ENCODE measurements around the gene SH3BP4.

The SH3BP4 gene

GRCh38 chr2:234986390-234986789 is 34.6 kb downstream of the SH3BP4 start:
- no peak for DNase-seq

- DNase-seq, result no peak
Measured at GRCh38 chr2:234986876-234987720, 35.3 kb downstream of the SH3BP4 start.

GRCh38 chr2:234987754-234988153 is 35.9 kb downstream of the SH3BP4 start:
- no peak for DNase-seq

GRCh38 chr2:234988491-234988890 is 36.7 kb downstream of the SH3BP4 start:
- no peak for DNase-seq

- DNase-seq, result no peak
Measured at GRCh38 chr2:234989183-234989701, 37.4 kb downstream of the SH3BP4 start.

GRCh38 chr2:234990300-234990699 is 38.5 kb downstream of the SH3BP4 start:
- DNase-seq, result no peak

GRCh38 chr2:234991290-234991689 is 39.5 kb downstream of the SH3BP4 start:
- DNase-seq, result no peak

- no peak for DNase-seq
Measured at GRCh38 chr2:234991793-234992192, 40.0 kb downstream of the SH3BP4 start.

- no peak for DNase-seq
Measured at GRCh38 chr2:234992196-234992595, 40.4 kb downstream of the SH3BP4 start.

- DNase-seq, result no peak
Measured at GRCh38 chr2:234992624-234993349, 41.0 kb downstream of the SH3BP4 start.

GRCh38 chr2:234993541-234993981 is 41.7 kb downstream of the SH3BP4 start:
- DNase-seq, result no peak

GRCh38 chr2:234994438-234995321 is 42.9 kb downstream of the SH3BP4 start:
- no peak for DNase-seq

- no peak for DNase-seq
Measured at GRCh38 chr2:234995332-234996068, 43.7 kb downstream of the SH3BP4 start.

GRCh38 chr2:234996069-234996940 is 44.5 kb downstream of the SH3BP4 start:
- DNase-seq, result no peak

- no peak for DNase-seq
Measured at GRCh38 chr2:234996941-234997270, 45.1 kb downstream of the SH3BP4 start.

- no peak for DNase-seq
Measured at GRCh38 chr2:234997389-234997788, 45.6 kb downstream of the SH3BP4 start.

- no peak for DNase-seq
Measured at GRCh38 chr2:234998404-234999211, 46.8 kb downstream of the SH3BP4 start.

GRCh38 chr2:234999740-235000425 is 48.1 kb downstream of the SH3BP4 start:
- no peak for DNase-seq

- no peak for DNase-seq
Measured at GRCh38 chr2:235000426-235001236, 48.8 kb downstream of the SH3BP4 start.
